Cardiac muscle cell (in vitro differentiated cells and primary cell): ENCODE data around the gene LMX1B. TPM values are rescaled to one million over a fixed set of nuclear protein-coding genes. Genes with fewer than 3 reads are reported as not detected.
"Not testable (repeated sequence)": the region's sequence is repeated elsewhere in the genome, so short reads cannot be mapped to it uniquely, and the experiment has no call there.

ENCODE experiments used
- DNase-seq, 2 donors: peaks; one replicate each; pipeline versions ENCODE4 v3.0.0 to v3.0.0-alpha.2; 2010 to 2017; ENCODE audit warnings: low read depth in 1 of 2, low spot score in 1 of 2
- H3K27ac ChIP-seq: fragments of 200-600 bp; sonication (generic); 2 replicates; pipeline ENCODE4 v1.5.1; 2016
- H3K27me3 ChIP-seq: fragments of 200-600 bp; sonication (generic); 2 replicates; pipeline ENCODE4 v1.6.0; 2016; ENCODE audit warnings: control low read depth
- H3K36me3 ChIP-seq: fragments of 200-600 bp; sonication (generic); 2 replicates; pipeline ENCODE4 v1.5.1; 2016; ENCODE audit warnings: control low read depth
- H3K4me1 ChIP-seq: fragments of 200-600 bp; sonication (generic); 2 replicates; pipeline ENCODE4 v1.8.1; 2017; ENCODE audit warnings: low read depth, mild to moderate bottlenecking, mixed run types
- H3K4me3 ChIP-seq: fragments of 200-600 bp; sonication (generic); 2 replicates; pipeline ENCODE4 v1.5.1; 2016; ENCODE audit warnings: mild to moderate bottlenecking
- H3K9me3 ChIP-seq: fragments of 200-600 bp; sonication (generic); 2 replicates; pipeline ENCODE4 v1.5.1; 2017; ENCODE audit warnings: low read depth, mild to moderate bottlenecking, control low read depth
- CTCF ChIP-seq: IDR thresholded peaks from 2 replicates; pipeline ENCODE4 v1.5.1; 2012; ENCODE audit warnings: low read depth, mild to moderate bottlenecking, low read length
- polyA plus RNA-seq: library from polyadenylated mRNA; unstranded; fragments of >200 nt; fragmentation: Nextera tagmentation; extraction: Ambion mirVana; gene quantifications from 2 replicates; pipeline ENCODE4 v1.2.1, GENCODE V29; 2016
- total RNA-seq: library from RNA; depleted of rRNA; stranded (reverse); fragments of >200 nt; gene quantifications from 2 replicates; pipeline ENCODE4 v1.2.3, GENCODE V29; 2016

Gene LMX1B
- total and polyA plus RNA-seq, 2 experiments from 2014 or later = not detected

GRCh38 chr9:126722252-126722921 lies 108.7 kb downstream of the LMX1B start:
- H3K27ac ChIP-seq = no peak overlapping the region
- no peak for TF ChIP-seq CTCF
- peaks cover 12% of the 10 kb centered on the region for H3K4me1 ChIP-seq
- DNase-seq = peak; percentile 70 to 91
- H3K27me3 ChIP-seq = peaks cover 43% of the 10 kb centered on the region
- H3K4me3 ChIP-seq = peak overlapping the region; percentile 80
- no peaks in the 10 kb centered on the region for H3K9me3 ChIP-seq
- no peaks in the 10 kb centered on the region for H3K36me3 ChIP-seq

- no peak for TF ChIP-seq CTCF
- Histone ChIP-seq H3K9me3 (no peaks in the 10 kb centered on the region), H3K27me3 (peaks cover 43% of the 10 kb centered on the region), H3K4me3 (peak overlapping the region; percentile 80), H3K36me3 (no peaks in the 10 kb centered on the region), H3K4me1 (peaks cover 12% of the 10 kb centered on the region), H3K27ac (no peak overlapping the region)
- DNase-seq = peak; percentile 32 to 50
Measured at GRCh38 chr9:126722922-126723806, 109.4 kb downstream of the LMX1B start.

GRCh38 chr9:126723807-126724172 lies 110.1 kb downstream of the LMX1B start:
- TF ChIP-seq CTCF = no peak
- Histone ChIP-seq H3K9me3 (no peaks in the 10 kb centered on the region), H3K27ac (no peak overlapping the region), H3K4me1 (peaks cover 12% of the 10 kb centered on the region), H3K27me3 (peaks cover 43% of the 10 kb centered on the region), H3K36me3 (no peaks in the 10 kb centered on the region), H3K4me3 (no peak overlapping the region)
- DNase-seq = peak in 1 of 2 donors; percentile 29

DNA sequence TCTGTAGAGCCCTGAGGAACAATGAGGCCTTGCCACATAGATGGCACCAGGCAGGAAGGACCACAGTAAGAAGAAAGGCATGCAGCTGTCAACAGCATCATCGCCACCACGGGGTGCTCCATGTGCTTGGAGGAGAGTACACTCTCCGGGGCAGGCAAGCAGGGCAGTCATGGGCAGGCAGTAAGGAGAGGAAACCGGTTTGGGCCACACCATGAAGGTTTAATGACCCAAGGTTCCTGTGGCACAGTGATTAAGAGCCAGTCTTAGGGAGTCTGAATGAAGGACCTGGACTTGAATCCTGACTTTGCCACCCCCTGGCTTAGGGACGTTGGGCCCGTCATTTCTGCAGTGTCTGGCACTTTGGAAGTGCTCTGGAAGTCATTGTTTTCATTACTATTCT lies 110.5 kb downstream of the LMX1B start:
- Histone ChIP-seq H3K36me3 (no peaks in the 10 kb centered on the region), H3K9me3 (no peaks in the 10 kb centered on the region), H3K27me3 (peaks cover 43% of the 10 kb centered on the region), H3K27ac (no peak overlapping the region), H3K4me1 (peaks cover 12% of the 10 kb centered on the region), H3K4me3 (no peak overlapping the region)
- DNase-seq = peak in 1 of 2 donors; percentile 19
- no peak for TF ChIP-seq CTCF

GRCh38 chr9:126725485-126725884 lies 111.8 kb downstream of the LMX1B start:
- H3K27ac ChIP-seq, H3K4me3 ChIP-seq, H3K9me3 ChIP-seq, H3K4me1 ChIP-seq, DNase-seq, H3K36me3 ChIP-seq: not testable (repeated sequence)
- peaks cover 43% of the 10 kb centered on the region for H3K27me3 ChIP-seq

GRCh38 chr9:126728210-126728609 lies 114.5 kb downstream of the LMX1B start:
- H3K27me3 ChIP-seq = peaks cover 38% of the 10 kb centered on the region
- not testable (repeated sequence) for H3K27ac ChIP-seq, H3K36me3 ChIP-seq, H3K4me3 ChIP-seq, DNase-seq, H3K4me1 ChIP-seq, H3K9me3 ChIP-seq

DNA sequence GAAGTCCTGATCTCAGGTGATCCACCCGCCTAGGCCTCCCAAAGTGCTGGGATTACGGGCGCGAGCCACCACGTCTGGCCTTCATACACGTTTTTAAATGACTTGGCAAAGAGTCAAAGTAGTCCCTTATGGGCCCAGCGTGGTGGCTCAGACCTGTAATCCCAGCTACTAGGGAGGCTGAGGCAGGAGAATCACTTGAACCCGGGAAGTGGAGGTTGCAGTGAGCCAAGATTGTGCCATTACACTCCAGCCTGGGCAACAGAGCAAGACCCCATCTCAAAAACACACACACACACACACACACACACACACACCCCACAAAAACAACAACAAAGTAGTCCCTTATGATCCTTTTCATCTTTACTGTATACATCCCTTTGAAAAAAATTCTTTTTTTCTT lies 116.9 kb downstream of the LMX1B start:
- H3K9me3 ChIP-seq, DNase-seq, H3K36me3 ChIP-seq: not testable (repeated sequence)

More for the DNA sequence above, 116.9 kb downstream of the LMX1B start:
- peaks cover 14% of the 10 kb centered on the region for H3K27me3 ChIP-seq
- not testable (repeated sequence) for H3K27ac ChIP-seq, H3K4me1 ChIP-seq, H3K4me3 ChIP-seq
